Skin epidermis (tissue), 12 donors: ENCODE measurements around the gene LST1.
"Not testable (repeated sequence)": the region's sequence is repeated elsewhere in the genome, so short reads cannot be mapped to it uniquely, and the experiment has no call there.

Experiments
- H3K27ac ChIP-seq, 21 experiments: fragments of 200-600 bp; sonication (generic) in 11 of 21; one replicate each; pipeline ENCODE4 v1.5.0; 2020; ENCODE audit warnings: mild to moderate bottlenecking in 3 of 21, inconsistent platforms in 2 of 21, moderate library complexity in 2 of 21
- H3K4me3 ChIP-seq, 7 experiments: fragments of 200-600 bp; sonication (generic) in 2 of 7; one replicate each; pipeline ENCODE4 v1.5.0; 2020; ENCODE audit warnings: inconsistent platforms in 2 of 7, mild to moderate bottlenecking in 2 of 7, moderate library complexity in 1 of 7

LST1 gene

DNA sequence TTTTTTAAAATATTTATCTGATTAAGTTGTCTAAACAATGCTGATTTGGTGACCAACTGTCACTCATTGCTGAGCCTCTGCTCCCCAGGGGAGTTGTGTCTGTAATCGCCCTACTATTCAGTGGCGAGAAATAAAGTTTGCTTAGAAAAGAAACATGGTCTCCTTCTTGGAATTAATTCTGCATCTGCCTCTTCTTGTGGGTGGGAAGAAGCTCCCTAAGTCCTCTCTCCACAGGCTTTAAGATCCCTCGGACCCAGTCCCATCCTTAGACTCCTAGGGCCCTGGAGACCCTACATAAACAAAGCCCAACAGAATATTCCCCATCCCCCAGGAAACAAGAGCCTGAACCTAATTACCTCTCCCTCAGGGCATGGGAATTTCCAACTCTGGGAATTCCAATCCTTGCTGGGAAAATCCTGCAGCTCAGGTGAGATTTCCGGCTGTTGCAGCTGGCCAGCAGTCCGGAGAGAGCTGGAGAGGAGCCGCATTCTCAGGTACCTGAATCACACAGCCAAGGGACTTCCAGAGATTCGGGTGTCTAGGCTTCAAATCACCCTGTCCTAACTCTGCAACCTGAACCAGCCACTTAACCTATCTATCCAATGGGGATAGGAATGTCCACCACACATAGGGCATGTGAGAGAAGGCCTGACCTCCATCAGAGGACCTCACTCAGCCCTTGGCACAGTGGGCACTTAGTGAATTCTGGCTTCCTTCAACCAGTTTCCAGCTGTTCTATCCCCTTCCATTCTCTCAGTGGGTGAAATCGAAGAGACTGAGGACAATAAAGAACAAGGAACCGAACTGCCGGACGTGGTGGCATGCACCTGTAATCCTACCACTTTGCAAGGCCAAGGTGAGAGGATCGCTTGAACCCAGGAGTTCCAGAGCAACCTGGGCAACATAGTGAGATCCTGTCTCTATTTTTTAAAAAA is 7.6 kb upstream of the LST1 start:
- peak overlapping the region in 1 of 7 experiments; percentile 58 for H3K4me3 ChIP-seq
- H3K27ac ChIP-seq: peak overlapping the region in 5 of 21 experiments; percentile 55 to 98 (median 64)

DNA sequence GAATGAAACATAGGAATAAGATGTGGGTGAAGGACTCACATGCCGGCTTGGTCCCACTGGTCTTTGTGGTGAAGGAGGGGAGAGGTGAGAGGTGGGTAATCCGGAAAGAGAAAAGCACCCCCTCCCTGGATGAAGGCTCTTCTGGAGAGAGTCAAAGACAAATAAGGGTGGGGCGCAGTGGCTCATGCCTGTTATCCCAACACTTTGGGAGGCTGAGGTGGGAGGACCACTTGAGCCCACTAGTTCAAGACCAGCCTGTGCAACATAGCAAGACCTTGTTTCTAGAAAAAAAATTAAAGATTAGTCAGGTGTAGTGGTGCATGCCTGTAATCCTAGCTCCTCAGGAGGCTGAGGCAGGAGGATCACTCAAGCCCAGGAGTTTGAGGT is 7.0 kb upstream of the LST1 start:
- Histone ChIP-seq H3K27ac (peak overlapping the region in 2 of 21 experiments; percentile 94 to 98), H3K4me3 (no peak overlapping the region)

GRCh38 chr6:31579546-31580437 is 6.3 kb upstream of the LST1 start:
- H3K27ac ChIP-seq: peak overlapping the region in 13 of 21 experiments; percentile 75 to 98 (median 89)
- H3K4me3 ChIP-seq: peak overlapping the region in 5 of 7 experiments; percentile 53 to 84 (median 66)

DNA sequence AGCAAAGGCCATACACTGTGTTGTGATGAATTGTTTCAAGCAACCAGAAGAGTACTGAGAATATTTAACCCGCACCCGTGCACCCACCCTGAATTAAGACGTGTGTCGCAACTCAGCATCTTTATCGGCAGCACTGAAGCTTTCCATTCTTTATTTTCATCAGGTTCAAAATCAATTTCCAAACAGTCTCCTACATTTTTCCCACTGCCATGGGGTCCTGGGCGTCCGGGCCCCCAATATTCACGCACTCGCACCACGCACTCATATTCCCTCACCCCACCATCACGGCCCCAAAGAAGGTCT is 5.7 kb upstream of the LST1 start:
- H3K27ac ChIP-seq: peak overlapping the region in 20 of 21 experiments; percentile 57 to 98 (median 88)
- peak overlapping the region; percentile 53 to 84 (median 66) for H3K4me3 ChIP-seq

DNA sequence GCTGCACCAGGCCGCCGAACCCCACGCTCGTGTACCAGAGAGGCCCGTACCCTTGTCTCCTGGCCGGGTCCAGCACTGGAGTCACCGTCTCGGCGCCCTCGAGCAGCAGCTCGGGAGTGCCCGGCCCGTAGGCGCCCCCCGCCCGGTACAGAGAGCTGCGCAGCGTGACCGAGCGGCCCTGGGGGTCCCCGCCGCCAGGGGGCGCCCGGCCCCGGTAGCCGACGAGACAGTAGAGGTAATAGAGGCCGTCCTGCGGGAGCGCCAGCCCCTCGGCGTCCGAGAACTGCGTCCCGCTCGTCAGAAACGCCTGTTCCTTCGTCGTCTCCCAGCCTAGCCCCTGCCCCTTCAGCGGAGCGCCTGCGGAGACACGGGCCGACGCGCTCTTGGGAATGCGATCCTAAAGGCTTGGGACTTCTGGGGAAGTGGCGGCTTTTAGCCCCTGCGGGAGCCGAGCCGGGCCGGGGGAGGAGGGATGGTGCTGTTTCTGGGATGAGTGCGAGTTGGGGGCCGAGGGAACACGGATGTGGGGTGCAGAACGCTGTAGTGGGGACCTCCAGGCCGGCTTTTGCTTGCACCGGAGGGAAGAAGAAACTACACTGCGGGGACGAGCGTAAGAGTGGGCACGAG is 5.2 kb upstream of the LST1 start:
- Histone ChIP-seq H3K4me3 (peak overlapping the region; percentile 53 to 84 (median 66)), H3K27ac (peak overlapping the region; percentile 57 to 98 (median 88))

DNA sequence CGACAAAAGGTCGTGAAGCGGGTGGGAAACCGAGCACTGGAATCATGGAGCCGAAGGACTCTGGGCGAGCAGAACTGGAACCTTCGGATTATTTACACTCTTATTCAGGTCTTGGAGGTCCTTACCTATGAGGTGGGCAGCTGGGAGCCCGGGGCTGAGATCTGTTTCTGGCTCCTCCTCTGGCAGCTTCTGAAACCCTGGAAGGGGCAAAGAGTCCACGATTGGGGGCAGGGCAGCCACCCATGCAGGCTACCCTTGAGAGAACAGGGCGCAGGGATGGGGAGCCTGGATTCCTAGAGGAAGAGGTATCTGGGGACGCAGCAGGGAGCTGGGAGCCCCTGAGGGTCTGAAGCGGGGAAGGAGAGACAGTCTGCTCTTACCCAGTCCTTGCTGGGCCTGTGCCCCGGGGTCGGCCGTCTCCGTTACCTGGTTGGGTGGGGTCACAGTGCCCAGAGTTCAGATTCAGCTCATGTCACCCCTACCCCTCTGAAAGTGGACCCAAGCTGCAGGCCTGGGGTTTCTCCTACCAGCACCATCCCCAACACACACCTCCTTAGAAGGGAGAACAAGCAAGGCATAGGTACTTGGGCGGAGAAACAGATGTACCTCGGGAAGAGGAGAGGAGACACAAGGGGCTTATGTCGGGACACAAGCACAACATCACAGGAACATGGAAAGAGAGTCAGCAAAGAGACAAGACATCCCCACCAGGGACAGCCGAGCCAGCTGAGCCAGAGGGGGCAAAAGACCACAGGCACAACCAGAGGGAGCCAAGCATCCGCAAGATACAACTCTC is 4.4 kb upstream of the LST1 start:
- Histone ChIP-seq H3K4me3 (peak overlapping the region; percentile 53 to 84 (median 66)), H3K27ac (peak overlapping the region; percentile 57 to 98 (median 88))

GRCh38 chr6:31582230-31582643 is 3.8 kb upstream of the LST1 start, which contains the start of gene LTB:
TSS of gene LTB (minus strand) at chr6:31582424. CDS start at chr6:31582417, 7 bp downstream.
- H3K4me3 ChIP-seq: peak within 1 kb of the TSS; percentile 53 to 84 (median 66)
- H3K27ac ChIP-seq: peak within 1 kb of the TSS; percentile 57 to 98 (median 88)

- no peak overlapping the region for H3K4me3 ChIP-seq
- peak overlapping the region in 13 of 21 experiments; percentile 5 to 94 (median 76) for H3K27ac ChIP-seq
Observed at GRCh38 chr6:31585491-31585890, 586 bp upstream of the LST1 start.

DNA sequence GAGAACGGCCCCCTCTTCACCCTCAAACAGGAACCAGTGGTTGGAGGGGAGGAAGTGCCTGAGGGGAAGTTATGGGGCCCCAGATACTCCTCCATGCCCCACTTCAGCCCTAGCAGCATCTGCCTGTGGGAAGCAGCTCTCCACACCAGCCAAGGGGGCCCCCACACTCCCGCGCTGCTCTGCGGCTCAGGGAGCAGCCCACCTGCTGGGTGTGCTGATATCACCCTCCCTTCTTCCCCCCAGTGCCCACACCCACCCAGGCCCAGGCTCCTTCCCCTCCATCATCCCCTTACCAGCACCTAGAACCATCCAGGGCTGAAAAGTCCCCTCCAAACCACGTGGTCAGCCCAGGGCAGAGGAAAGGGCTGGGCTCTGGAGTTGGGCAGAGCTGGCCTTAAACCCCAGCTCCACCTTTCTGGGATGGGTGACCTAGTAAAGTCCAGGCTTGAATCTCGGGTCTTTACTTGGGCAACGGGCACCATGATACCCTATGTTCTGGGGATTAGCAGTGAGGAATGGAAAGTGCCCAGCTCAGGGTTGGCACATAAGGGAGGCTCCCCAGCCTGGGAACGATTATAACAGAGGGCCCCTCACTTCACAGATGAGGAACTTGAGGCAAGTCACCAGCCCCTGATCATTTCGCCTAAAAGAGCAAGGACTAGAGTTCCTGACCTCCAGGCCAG is 663 bp downstream of the LST1 start:
- H3K27ac ChIP-seq: peak overlapping the region in 18 of 21 experiments; percentile 19 to 94 (median 70)

GRCh38 chr6:31587791-31588777 is 2.0 kb downstream of the LST1 start:
- Histone ChIP-seq H3K4me3 (peak overlapping the region in 4 of 7 experiments; percentile 2 to 21 (median 19)), H3K27ac (peak overlapping the region in 18 of 21 experiments; percentile 8 to 94 (median 70))

More for the DNA sequence above, 663 bp downstream of the LST1 start:
- peak overlapping the region in 4 of 7 experiments; percentile 2 to 21 (median 19) for H3K4me3 ChIP-seq

DNA sequence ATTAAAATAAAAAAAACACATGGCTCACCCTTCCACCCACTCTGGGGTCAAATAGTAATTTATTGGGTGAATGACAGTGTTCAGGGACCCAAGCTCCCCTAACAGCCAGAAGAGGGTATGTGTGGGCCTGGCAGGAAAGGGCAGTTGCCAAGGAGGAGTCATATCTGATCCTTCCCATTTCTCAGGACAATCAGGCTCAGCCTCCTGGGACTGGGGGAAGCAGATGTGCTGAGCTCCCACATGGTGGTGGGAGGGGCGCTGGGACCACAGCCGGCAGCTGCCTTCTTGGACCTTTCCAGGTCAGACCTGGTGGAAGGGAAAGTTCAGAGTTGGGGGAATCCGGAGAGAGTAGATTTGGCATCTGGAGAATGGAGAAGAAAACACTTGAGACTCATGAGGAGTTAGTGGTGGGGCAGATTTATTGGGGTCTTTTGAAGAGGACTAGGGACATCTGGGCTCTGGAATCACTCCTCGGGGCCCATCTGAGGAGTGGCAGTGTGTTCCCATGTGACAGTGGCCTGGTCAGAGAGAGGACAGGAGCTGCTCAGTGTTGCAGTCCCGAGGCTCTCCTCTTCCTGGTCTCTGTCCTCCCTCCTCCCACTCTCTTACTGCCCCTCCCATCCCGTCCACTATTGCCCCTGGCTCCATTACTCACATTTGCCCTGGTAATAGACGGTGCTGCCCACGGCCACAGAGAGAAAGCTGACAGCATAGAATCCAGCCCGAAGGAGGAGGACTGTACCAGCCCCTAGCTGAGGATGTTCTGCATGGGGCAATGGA is 3.0 kb downstream of the LST1 start:
- no peak overlapping the region for H3K4me3 ChIP-seq
- peak overlapping the region in 5 of 21 experiments; percentile 23 to 94 (median 83) for H3K27ac ChIP-seq

GRCh38 chr6:31590691-31591090 is 4.6 kb downstream of the LST1 start:
- H3K4me3 ChIP-seq, H3K27ac ChIP-seq: not testable (repeated sequence)

GRCh38 chr6:31592396-31592771 is 6.3 kb downstream of the LST1 start:
- Histone ChIP-seq H3K27ac (peak overlapping the region in 7 of 21 experiments; percentile 22 to 75 (median 54)), H3K4me3 (no peak overlapping the region)

GRCh38 chr6:31597006-31597405 is 10.9 kb downstream of the LST1 start:
- Histone ChIP-seq H3K4me3 (no peak overlapping the region), H3K27ac (no peak overlapping the region)

GRCh38 chr6:31607317-31607716 is 21.2 kb downstream of the LST1 start:
- H3K4me3 ChIP-seq: no peak overlapping the region

More at GRCh38 chr6:31607317-31607716, 21.2 kb downstream of the LST1 start:
- H3K27ac ChIP-seq: no peak overlapping the region
